8988T (cell line): ENCODE data around the gene IRX2.
A peak's percentile ranks its signal among the peaks of the same experiment; 100 is the strongest.

ENCODE experiments used
- DNase-seq: peaks from one replicate; pipeline ENCODE4 v3.0.0; 2011

IRX2 gene

GRCh38 chr5:2755681-2756171, 4.2 kb upstream of the IRX2 start:
- DNase-seq: no peak

DNA sequence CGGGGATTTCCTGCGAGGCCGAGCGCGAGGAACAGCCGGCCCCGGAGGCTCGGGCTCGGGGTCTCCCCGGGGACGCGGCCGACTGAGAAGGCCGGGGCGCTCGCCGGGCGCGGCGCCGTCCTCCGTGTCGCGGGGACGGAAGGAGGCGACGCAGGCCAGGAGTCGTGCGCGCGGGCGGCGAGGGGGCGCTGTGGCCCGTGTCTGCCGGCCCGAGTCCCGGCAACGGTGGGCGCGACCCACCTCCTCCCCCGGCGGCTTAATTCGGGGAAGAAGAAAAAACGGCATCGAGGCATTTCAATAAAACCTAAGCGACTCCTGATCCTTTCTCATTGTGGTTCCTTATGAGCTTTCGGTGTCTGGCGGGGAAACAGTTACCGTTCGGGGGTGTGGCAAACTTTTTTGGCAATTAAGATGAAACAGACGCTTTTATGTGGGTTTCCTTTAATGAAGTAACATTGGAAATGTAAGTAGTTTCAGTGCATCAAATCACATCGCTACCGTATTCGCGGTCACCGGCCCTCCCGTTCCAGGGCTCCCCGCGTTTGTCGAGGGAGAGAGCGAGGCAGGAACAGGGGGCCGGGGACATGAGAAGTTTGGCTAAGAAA, 3.7 kb upstream of the IRX2 start:
- no peak for DNase-seq

GRCh38 chr5:2754581-2755075, 3.2 kb upstream of the IRX2 start:
- no peak for DNase-seq

DNA sequence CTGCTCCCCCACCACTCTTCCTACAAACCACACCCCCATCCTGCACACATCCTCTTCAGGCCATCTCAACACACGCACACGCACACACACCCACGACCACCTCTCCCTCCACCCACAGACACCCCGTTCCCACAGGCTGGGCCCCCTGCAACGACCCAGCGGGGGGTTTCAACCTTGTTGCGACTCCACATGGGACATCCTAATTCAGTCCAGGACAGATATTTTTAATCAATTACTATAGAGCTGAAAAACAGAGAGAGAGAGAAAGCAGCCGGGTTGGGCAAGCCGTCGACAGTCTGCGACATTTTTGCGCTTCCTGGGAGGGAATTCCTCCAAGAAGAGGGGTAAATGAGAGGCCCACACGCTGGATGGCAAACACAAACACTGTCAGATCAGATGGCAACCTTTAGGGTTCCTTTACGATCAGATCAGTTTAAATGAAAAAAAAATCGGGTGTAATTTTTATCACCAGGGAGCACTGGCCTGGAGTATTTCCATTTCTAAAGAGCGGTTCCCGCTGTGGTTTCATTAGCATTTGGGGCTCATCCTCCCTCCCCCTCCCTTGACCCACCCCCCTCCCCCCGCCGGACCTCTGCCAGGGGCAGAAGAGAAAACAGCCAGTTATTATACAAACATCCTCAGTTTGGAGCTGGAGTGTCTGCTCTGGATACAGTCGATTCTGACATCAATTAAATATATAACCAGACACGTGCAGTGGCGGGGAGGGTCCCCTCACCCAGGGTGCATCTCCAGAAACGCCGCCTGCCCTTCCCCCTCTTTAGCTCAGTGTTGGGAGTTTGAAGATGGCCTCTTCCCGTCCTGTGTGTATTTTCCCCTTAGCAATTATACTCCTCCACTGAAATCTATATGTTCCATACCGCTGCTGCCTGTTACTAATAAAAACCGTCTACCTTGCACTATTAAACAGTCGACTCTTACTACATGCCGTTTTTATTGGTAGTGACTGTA, 2.3 kb upstream of the IRX2 start:
- no peak for DNase-seq

DNA sequence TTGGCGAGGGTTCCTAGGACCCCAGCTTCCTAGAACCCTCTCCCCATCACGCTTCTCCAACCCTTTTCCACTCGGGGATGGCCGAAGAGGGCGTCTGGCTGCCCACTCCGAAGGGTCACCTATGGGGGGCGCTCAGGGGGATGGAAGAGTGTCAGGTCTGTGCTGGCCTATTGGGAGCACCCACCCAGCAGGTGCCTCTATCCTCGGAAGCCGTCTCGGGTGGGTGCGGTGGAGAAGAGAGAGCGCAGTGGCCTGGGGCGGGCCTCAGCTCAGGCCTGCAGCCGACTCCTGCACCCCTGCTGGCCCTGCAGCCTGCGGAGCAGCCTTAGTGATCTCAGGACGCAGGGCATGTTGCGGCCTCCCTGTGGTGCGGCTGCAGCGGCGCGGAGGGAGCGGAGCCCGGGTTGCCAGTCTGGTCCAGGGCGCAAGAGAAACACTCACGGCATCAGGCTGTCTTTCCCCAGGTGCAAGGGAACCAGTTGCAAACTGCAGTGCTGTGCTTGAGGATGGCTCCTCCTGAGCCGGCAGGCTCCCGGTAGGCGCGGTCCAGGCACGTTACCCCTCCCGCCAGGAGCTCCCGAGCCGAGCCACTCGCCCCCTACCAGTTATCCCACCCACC, 1.5 kb upstream of the IRX2 start:
- DNase-seq: peak; percentile 40

GRCh38 chr5:2752059-2752820, 763 bp upstream of the IRX2 start:
- no peak for DNase-seq

- no peak for DNase-seq
Measured at GRCh38 chr5:2750758-2751464, 566 bp downstream of the IRX2 start.

- DNase-seq: no peak
Measured at GRCh38 chr5:2750026-2750757, 1.3 kb downstream of the IRX2 start.

DNA sequence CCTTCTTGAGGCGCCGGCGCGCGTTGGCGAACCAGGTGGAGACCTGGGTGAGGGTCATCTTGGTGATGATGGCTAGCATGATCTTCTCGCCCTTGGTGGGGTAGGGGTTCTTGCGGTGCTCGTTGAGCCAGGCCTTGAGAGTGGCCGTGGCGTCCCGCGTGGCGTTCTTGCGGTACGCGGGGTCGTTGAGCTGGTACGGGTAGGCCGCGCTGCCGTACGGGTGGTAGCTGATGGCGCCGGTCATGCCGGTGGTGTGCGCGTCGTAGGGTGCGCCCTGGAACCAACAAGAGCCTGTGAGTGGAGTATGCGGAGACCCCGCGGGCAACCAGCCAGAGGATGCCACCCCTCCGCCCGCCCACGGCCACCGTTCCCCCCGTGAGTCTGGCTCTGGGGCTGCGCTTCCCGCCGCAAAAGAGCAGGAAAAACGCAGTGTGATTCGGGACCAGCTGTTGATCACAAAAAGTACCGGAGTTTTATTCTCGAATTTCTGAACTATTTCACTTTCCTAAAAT, 1.9 kb downstream of the IRX2 start:
- no peak for DNase-seq

DNA sequence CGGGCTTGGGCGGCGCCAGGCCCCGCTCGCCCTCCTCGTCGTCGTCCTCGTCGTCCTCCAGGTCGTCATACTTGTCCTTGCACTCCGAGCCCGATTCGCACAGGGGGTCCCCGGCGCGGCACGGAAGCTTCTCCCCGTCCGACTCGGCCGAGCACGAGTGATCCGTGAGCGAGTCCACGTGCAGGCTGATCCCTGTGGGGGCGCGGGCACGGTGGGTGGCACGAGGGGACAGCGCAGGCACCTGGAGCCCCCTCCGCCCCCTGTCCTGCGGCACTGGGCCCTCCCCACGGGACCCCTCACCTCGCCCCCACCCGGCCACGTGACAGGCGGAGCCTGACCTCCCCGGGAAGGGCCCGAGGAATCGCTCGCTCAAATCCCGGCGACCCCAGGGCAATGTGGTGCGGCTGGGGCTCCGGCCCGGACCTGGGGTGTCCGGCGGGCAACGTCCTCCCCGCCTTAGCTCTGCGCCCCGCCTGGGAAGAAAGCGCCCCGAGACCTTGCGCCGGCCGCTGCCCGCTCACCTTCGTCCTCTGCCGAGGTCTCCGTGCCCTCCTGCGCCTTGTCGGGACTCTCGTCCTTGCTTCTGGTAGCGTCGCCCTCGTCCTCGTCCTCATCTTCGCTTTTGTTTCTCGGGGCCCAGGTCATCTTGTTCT, 2.5 kb downstream of the IRX2 start:
- no peak for DNase-seq

- DNase-seq: no peak
Measured at GRCh38 chr5:2748179-2748860, 3.2 kb downstream of the IRX2 start.

DNA sequence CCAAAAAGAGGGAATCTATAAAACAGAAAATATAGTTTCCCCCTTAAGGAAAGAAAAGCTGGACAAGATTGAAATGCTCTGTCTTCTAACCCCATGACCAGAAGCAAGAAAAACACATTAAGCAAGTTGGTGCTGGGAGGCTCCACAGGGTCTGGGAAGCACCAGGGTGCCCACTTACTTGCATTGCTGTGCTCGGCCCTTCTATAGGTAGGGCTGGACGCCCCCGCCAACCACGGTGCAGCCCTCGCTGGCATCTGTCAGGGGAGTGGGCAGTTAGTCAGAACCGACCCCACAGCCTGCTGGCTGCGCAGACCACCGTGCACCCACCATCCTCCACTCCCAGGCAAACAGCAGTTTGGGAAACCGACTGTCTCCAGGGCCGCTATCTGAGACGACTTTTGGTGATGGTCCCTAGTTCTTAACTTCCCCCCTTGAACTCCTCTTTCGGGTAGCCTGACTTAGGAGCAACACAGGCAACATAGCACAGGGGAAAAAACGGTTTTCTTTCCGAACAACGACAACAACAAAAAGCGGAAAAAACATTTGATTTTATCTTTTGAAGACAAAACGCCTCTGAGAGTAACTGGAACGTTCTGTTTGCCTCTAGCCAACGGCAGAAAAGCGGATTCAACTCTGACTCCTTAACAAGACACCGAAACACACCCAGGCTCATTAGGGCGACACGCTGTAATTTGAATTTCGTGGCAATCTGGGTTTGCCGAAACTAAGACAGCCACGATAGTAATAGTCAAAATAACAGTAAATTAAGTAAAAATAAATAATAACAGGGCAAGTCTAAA, 3.9 kb downstream of the IRX2 start:
- DNase-seq: no peak

GRCh38 chr5:2746561-2747032, 4.9 kb downstream of the IRX2 start:
- no peak for DNase-seq

DNA sequence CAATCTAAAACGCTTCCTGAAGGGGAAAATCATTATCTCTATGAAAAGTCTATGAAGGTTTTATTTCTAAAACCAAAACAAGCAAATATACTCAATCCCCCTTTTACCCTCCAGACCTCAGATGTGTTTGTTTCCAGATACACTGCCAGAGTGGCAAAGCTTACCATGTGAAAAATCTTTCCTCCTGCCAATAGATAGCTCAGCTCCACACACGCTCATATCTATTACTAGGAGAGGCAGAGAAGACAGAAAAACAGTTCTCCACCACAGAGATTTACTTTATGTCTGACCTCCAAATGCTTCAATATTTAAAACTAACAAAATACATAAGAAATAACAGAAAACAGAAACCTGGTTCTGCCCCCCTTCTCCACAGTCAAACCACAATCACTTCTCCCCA, 7.0 kb downstream of the IRX2 start:
- no peak for DNase-seq

DNA sequence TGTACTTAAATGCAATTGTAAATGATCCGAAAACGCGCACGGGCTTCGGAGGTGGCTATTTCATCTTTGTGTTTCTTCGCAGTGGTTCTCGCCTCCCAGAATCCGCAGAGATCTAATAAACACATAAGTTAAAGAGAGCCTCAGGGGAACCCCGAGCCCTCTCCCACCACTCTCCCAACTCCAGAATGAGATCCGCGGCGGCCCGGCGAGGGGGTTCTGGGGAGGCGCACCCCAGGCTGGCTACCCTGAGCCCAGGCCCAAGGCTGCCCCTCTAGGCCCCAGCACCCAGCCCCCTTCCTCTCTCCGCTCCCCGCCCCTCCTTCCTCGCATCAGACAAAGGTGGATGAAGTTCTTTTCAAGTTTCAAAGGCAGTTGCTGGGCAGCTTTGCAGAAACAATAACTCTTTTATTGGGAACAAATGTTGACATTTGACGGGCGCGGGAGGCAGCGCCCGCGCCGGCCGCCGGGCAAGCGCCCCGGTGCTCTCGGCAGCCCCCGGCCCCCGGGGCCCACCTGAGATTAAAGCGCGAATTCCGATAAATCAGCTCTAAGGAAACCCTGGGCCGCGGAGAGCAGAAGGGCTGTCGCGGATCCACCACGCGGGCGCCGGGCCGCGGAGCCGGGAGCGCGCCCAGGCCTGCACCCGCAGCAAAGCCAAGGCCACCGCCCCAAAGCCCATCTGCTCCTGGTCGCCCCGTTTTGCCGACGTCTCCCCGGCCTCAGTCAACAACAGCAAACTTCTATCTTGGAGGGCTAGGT, 8.4 kb downstream of the IRX2 start:
- no peak for DNase-seq

- no peak for DNase-seq
Measured at GRCh38 chr5:2741956-2742355, 9.5 kb downstream of the IRX2 start.

- DNase-seq: no peak
Measured at GRCh38 chr5:2740876-2741555, 10.5 kb downstream of the IRX2 start.
